HG02938 (cell line): ENCODE results near the gene HK1.
A peak's percentile ranks its signal among the peaks of the same experiment; 100 is the strongest.

Experiments used
- ATAC-seq: cut with Tn5 transposase; IDR thresholded peaks from one replicate; pipeline ENCODE4 v1.9.1; 2021; ENCODE audit warnings: mild to moderate bottlenecking, moderate library complexity; ENCODE audit not compliant: unreplicated experiment

Gene HK1

DNA sequence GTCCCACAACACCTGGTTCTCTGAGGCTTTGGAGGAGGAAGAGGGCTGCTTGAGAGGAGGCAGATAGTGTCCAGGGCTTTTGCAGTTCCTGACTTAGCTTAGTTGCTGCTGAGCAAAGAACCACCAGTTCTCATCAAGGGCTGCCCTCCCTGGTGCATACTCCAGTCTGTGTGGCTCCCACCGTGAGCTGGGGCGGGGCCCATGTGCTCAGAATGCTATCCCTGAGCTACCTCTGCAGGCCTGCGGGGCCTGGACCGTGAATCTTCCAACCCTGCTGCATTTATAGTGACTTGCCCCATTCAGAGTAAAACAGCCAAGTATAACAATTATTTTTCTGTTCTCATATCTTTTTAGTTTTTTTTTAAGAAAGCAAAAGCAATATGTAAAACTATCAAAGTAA is 89.2 kb downstream of the HK1 start:
- ATAC-seq = no peak

DNA sequence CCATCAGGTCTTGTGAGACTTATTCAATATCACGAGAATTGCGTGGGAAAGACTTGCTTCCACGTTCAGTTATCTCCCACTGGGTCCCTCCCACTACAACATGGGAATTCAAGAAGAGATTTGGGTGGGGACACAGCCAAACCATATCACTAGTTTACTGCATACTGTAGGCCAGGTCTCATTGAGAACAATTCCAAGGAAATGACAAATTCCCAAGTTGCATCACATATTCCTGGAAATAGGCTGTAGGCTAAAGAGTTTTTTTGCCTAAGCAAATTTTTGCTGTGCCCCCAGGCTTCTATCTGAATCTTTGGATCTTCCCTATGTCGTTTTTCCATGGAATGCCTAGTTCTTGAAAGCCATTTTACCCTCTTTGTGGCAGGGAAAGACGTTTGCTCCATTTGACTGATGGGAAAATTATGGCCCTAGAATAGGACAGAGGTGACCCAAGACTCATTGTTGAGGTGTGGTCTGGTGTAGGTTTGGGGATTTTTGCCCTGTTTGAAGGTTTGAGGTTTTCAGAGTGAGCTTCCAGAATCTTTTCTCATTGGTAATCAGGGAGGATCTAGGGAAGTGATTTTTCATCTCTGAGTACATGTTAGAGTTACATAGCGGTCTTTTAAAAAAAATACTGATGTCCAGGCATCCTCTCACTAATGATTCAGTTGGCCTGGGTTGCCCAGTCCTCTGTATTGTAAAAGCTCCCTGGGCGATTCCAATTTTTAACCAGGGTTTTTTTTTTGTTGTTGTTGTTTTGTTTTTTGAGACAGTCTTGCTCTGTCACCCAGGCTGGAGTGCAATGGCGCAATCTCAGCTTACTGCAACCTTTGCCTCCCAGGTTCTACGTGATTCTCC is 94.1 kb downstream of the HK1 start:
- ATAC-seq = no peak

DNA sequence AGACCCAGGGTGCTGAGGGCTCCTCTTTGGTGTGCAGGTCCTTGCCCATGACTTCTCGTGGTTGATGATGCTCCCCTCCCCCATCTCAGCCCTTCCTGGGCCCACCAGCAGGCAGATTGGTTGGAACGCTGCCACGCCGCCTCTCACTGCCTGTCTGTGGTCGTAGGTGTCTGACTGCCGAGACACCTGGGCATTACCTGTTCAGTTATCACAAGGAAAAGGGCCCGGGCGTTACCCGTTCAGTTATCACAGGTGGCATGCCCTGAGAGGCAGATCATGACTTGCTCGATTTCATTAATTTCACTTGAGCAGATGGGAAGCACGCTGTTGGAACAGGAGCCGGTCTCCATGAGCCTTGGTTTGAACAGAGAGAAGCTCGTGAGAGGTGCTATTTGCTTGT is 95.9 kb downstream of the HK1 start:
- ATAC-seq = no peak

DNA sequence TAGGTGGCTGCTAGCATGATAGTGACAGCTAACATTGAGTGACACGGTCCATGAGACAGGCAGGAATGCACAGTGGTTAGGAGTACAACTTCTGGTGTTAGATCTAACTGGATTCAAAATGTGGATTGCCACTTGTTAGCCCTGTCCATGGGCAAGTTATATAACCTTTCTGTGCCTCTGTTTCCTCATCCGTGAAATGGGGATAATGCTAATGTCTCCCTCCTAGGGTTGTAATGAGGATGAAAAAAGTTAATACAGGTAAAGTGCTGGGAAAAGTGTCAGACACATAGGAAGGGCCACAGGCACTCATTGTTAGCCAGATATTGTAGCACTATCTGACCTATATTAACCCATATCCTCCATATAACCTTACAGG is 96.6 kb downstream of the HK1 start:
- no peak for ATAC-seq

DNA sequence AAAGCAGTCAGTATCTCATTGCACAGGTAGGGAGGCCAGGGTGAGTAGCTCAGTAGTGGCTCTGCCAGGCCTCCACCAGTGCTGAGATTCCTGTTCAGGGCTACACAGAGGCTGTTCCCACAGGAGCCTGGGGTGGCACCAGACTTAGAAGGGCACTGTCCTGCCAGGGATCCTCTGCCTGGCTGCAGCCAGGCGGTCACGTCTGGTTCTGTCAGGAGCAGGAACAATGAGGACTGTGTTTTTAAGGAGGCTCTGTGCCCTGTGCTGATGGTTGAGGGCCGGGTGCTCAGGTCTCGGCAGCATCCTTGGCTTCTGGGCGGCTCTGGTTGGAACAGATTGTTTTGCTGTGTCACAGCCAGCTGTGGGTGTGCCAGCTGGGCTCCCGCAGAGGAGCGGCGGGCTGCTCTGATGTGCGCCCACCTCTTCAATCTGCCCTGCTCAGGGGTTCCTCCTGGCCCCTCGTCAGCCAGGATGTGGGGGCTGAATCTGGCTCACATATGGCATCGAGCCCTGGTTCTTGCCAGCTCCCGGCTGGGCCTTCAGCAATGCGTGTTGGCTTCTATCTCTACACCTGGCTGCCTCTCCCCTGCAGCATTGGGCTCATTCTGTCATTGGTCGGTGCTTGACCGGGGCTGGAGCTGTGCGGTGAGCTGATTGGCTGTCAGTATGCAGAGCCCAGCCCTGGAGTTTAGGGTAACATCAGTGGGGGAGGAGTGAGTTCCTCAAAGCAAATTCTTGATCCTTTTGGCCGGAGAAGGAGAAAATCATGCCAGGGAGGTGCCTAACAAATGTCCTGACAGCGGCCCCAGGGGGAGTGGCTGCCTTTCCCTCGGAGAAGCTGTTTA is 97.2 kb downstream of the HK1 start:
- no peak for ATAC-seq

DNA sequence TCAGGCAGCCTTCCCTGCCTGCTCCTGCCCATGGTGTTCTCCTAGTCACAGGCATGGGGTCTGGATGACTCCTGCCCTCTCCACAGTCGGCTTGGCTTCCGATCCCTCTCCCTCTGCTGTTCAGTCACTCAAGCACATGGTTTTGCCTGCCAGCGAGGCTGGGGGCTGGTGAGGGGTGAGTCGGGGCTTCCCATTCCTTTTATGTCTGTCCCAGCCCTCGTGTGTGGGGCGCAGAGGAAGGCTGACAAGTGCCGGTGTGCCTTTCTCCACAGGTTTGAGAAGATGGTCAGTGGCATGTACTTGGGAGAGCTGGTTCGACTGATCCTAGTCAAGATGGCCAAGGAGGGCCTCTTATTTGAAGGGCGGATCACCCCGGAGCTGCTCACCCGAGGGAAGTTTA is 98.4 kb downstream of the HK1 start:
- ATAC-seq = no peak

DNA sequence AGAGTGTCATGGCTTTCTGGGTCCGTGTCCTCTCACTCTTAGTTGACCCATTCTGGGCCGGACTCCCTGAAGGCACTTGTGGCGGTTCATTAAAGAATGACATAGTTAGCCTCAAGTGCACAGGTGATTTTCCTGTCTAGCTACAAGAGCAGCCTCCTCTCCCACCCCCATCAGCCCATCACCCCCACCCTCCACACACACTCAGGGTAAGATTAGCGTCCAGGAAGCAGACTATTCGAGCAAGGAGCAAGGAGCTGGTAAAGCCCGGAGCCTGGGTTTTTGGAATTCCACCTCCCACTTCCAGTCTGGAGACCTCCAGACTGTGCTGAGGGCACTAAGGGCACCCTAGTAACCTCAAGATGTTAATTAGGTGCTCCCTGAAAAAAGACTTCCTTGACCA is 98.9 kb downstream of the HK1 start:
- no peak for ATAC-seq

DNA sequence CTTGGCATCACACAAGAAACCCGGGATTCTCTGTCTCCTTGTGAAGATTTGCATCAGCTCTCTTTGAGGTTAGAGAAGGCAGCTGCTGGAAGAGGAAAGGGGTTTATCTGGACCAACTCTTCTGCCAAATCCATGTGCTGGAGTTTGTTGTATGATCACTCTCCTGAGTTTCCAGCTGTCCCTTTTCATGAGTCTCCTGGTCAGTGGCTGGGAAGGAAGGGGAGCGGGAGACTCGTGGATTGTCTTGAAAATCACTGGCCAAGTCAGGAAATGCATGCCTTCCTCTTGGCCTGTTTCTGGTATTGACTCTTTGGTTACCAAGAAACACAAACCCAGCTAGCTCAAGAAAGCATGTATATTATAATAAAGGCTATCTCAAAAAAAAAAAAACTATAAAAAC is 99.6 kb downstream of the HK1 start:
- ATAC-seq = no peak

DNA sequence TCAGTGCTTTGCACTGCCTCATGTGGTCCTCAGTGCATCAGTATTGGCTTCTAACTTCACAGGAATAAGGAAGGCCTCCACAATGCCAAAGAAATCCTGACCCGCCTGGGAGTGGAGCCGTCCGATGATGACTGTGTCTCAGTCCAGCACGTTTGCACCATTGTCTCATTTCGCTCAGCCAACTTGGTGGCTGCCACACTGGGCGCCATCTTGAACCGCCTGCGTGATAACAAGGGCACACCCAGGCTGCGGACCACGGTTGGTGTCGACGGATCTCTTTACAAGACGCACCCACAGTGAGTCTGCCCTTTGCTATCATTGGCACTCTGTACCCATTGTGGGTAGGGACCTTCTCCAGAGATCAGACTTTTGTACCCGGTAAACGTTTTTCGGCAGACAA is 101.5 kb downstream of the HK1 start:
- ATAC-seq = no peak

DNA sequence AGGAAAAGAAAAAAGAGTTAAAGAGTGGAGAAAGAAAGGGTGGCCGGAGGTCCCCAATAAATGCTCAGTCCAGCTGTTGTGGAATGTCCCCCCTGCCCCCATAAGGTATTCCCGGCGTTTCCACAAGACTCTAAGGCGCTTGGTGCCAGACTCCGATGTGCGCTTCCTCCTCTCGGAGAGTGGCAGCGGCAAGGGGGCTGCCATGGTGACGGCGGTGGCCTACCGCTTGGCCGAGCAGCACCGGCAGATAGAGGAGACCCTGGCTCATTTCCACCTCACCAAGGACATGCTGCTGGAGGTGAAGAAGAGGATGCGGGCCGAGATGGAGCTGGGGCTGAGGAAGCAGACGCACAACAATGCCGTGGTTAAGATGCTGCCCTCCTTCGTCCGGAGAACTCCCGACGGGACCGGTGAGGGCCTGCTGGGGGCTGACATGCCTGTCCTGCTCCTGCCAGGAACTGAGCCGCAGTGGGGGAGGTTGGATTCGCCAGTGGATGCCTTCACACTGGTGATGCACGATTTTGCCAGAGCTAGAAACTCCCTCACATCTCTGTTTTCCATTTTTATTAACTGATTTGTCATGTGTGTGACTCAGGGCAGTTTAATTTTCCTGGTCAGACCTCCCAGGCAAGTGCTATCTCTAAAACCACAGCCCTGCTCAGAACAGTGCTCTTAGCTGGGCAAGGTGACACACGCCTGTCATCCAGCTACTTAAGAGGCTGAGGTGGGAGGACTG is 104.3 kb downstream of the HK1 start:
- no peak for ATAC-seq

DNA sequence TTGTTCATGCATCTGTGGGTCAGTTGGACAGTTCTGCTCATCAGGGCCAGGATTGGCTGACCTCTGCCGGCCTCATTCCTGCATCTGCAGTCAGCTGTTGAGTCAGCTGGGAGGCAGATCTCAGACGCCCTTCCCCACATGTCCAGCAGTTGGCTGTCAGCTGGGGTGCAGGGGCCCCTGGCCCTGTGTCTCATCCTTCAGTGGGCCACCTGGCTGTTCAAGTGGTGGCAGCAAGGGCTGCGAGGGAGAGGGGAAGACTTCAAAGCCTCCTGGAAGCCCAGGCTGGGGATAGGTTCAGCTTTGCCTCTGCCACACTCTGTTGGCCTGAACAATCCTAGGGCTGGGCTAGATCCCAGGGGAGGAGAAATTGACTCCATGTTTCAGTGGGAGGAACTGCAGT is 105.3 kb downstream of the HK1 start:
- no peak for ATAC-seq

DNA sequence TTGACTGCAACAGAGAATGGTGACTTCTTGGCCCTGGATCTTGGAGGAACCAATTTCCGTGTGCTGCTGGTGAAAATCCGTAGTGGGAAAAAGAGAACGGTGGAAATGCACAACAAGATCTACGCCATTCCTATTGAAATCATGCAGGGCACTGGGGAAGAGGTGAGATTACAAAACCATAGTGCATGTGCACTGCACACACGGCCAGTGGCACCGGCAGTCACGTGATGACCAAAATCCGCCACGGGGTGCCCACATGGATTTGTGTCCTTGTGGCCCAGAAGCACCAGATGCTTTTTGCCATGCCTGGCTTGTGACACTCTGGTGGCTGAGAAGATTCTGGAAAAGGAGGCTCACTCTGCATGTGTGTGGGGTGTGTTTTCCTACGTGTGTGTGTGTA is 106.0 kb downstream of the HK1 start:
- ATAC-seq = no peak

DNA sequence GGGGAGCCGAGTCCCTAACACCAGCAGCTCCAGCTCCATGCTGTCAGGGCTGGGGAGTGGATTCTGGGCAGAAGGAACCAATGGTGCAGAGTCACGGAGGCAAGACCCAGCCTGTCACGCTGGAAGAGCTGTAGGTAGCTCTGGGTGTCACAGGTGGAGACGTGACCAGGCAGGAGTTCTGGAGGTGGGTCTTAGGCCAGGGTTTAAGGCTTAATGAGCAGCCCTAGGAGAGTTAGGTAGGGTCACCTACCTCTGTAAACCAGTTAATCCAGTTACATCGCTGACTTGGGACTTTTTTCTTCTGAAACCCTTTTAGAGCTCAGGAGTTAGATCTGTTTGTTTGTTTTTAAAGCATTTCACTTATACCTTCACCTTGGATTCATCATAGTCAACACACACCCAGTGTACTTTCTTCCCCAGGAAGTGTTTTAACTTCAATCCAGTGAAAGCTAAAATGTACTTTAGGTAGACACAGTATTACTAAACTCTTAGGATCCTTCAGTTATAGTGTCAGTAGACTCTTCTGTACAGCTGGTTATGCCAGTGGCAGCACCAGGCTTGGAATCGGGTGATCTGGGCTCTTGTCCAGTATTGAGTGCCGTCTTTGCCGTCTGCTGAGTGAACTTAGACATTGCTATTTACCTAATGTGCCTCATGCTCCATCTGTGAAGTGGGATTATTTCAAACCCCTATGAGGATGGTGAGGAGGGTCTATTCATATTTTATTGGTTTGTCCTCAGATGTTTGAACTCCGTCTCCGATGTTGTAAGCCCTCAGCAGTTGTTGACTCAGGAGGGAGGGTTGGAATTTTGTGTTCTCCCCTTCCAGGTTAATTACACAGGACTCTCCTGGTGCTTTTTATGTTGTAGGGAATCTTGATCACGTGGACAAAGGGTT is 107.4 kb downstream of the HK1 start:
- ATAC-seq = no peak

DNA sequence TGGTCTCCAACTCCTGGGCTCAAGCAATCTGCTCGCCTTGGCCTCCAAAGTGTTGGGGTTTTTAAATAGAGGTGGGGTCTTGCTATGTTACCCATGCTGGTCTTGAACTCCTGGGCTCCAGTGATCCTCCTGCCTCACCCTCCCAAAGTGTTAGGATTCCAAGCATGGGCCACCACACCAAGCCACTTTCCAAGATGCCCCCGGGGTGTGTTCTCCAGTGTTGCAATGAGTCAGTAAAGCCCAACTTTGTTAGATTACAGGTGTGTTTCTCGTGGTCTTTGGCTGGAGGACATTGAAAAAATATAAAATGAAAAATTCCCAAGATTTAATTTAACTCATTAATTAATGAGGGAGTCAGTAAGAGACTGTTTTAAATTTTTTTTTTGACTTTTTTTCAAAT is 109.2 kb downstream of the HK1 start:
- no peak for ATAC-seq

DNA sequence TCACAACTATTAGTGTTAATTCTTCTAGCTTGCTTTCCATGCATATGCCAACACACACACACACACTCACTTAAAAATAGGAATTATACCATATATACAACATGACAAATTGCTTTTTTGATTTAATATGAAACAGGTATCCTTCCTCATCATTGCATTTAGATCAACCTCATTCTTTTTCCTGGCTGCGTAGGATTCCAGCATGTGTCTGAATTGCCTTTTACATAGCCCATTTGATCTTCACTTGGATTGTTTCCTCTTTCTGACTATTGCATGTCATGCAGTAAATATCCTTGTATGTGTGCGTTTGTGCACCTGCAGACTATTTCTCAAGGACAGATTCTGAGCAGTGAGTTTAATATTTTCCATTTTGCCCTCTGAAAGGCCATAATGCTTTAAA is 110.2 kb downstream of the HK1 start:
- no peak for ATAC-seq

DNA sequence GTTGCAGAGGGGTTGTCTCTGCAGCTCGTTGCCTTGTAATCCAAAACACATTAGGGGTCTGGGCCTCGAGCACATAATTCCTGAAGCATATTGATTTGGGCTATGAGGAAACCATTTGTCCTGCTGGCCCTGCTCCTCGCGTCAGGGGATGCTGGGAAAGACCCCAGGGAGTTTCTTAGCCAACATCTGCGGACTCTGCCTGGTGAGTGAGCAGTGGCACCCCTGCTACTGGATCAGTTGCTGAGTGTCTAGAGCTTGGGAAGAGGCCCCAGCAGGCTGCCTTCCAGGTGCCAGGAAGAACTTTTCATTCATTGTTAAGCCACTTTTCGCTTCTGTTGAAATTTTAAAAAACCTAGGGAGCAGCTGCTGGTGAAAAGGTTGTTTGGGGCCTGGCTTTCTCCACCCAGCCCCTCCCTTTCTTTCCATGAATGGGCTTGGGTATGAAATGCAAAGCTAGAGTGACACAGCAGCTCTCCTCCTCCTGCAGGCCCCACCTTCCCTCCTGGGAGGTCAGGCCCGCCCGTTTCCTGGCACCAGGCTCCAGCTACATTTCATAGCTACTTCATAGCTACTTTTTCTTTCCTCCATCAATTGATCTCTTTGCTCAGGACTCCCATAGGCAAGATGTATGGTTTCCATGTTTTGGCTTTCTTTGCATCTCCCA is 111.7 kb downstream of the HK1 start:
- ATAC-seq = no peak

DNA sequence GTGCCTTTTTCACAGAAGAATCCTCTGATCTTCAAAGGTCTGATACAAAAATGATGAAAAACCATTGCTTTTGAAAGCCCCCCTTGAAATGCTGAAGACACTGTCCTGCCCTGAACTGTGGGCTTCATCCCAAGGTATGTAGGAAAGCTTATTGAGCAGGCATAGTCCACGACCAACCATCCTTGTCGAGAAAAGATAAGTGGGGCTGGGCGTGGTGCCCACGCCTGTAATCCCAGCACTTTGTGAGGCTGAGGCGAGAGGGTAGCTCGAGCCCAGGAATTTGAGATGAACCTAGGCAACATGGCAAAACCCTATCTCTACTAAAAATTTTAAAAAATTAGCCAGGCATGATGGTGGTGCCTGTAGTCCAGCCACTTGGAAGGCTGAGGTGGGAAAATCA is 112.9 kb downstream of the HK1 start:
- ATAC-seq = no peak

DNA sequence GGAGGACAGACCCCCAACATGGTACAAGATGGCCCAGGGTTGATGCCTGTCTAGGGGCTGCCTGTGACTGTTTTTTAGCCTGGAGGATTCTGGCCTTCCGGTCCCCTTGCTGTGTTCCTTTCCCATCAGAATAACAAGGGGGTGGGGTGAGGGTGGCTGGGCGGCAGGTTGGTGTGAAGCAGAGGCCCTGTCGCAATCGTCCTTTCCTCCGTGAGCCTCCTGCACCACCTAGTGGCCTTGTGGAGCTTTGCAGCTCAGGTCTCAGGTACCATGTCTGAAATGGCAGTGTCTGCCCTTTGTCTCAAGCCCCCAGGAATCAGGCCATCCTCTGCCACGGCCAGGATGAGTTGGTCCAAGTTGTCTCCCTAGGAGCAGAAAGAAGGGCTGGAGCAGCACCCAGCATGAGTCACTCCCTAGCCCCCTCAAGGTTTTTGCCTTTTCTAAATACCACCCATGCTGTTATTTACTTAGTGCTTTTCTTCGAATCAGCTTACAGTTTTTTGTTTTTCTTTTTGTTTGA is 114.2 kb downstream of the HK1 start:
- peak; percentile 75 for ATAC-seq

DNA sequence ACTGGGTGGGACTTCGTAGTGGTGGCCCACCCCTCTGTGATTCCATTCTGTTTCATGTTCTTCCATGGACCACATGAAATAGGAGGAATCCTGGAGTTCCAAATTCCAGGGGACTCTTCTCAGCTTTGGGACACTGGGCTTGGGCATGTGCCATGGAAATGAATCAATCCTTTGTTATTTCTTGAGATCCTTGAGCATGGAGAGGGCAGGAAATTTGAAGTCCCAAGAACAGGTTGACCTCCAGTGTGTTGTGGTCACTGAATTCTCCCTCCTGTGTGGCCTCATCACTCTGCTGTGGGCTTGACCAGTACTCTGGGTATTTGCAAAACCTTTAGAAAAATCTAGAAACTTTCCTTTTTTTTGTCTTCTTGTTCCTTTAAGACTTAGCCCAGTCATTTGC is 115.7 kb downstream of the HK1 start:
- ATAC-seq = no peak

DNA sequence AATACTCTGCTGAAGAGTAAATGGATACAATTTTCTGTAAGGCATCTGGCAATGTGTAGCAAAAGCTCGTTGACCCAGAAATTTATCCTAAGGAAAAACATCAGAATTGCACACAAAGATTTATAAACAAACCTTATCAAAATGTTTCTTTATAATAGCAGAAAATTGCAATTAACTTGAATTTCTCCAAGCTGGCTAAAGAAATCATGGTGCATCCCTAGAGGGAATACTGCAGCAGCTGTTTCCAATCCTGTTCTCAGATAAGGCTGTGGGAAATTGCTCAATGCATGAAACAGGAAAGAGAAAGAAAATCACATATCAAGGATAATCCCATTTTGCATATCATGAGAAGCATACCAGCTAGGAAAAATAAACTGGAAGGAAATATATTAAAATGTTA is 119.7 kb downstream of the HK1 start:
- no peak for ATAC-seq
